CD4-positive, alpha-beta T cell treated with Interleukin-6 at 100 ng/mL for 8 hours (primary cell): ENCODE measurements around the gene DPP8.
"Not testable (repeated sequence)": the region's sequence is repeated elsewhere in the genome, so short reads cannot be mapped to it uniquely, and the experiment has no call there.

ENCODE experiments used
- DNase-seq: peaks from one replicate; pipeline ENCODE4 v3.0.0-alpha.2; 2020; ENCODE audit warnings: mixed read lengths, low spot score

Gene DPP8

DNA sequence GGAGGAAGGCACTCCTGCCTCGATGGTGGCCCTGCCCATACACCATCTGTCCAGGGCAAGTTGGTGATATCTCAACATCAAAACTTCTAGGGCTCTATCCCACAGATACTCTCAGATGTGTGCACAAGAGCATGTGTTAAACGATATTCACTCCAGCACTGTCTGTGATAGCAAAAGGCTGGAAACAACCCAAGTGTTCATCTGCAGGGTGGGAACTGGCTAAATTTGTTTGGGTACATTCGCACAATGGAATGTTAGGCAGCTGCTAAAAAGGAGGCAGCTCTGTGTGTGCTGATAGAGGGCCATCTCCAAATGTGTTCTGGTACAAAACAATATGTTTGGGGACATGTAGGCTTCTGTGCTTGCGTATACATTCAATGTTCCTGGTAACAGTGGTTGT lies 114.5 kb downstream of the DPP8 start:
- no peak for DNase-seq

- no peak for DNase-seq
These were observed 115.8 kb downstream of the DPP8 start for GRCh38 chr15:65401611-65402240.

- no peak for DNase-seq
These were observed 116.5 kb downstream of the DPP8 start for GRCh38 chr15:65400760-65401610.

- no peak for DNase-seq
These were observed 117.5 kb downstream of the DPP8 start for GRCh38 chr15:65399997-65400396.

- DNase-seq, result no peak
These were observed 118.3 kb downstream of the DPP8 start for GRCh38 chr15:65399001-65399706.

DNA sequence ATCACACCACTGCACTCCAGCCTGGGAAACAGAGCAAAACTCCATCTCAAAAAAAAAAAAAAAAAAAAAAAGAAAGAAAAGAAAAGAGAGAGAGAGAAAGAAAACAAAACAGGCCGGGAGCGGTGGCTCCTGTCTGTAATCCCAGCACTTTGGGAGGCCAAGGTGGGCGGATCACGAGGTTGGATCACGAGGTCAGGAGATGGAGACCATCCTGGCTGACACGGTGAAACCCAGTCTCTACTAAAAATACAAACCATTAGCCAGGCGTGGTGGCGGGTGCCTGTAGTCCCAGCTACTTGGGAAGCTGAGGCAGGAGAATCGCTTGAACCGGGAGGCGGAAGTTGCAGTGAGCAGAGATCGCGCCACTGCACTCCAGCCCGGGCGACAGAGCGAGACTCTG lies 119.0 kb downstream of the DPP8 start:
- DNase-seq, result not testable (repeated sequence)

DNA sequence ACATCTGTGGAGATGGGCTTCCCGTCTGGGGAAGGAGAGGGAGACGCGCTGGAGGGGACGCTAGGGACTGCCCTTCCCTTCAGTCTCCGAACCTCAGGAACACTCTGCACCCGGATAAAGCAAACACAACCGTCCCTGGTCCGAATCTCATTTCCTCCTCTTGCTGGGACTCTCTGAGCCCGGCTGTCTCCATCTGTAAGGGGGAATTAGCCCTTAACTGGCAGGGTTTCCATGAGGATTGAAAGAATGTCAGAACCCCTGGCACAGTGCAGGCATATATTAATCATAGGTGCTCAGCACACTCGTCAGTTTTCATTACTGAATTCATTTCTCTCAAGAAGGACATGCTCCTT lies 120.5 kb downstream of the DPP8 start:
- DNase-seq, result no peak

GRCh38 chr15:65396283-65396964 lies 121.1 kb downstream of the DPP8 start:
- no peak for DNase-seq

DNA sequence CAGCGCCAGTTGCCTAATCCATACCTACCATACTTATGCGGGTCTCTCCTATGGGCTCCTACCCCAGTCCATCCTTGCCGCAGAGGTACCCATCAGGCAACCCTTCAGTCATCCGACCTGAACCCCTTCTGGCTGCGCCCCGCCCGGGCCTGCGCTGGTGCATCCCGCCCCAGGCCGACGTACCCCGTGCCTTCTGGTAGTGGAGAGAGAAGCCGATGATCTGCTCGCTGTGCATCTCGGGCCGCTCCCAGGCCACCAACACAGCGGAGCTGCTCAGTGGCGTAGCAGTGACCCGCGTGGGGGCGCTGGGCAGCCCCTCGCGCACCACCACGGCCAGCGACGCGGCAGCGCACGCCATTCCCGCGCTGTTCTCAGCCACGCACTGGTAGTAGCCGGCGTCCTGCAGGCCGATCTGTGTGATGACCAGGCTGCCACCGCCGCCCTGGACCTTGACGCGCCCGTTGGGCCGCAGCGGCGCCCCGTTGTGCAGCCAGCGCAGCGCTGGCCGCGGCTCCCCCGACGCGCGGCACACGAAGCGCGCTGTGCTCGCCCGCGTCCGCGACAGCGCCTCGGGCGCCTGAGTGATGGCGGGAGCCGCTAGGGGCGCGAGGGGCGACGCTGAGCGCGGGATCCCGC lies 121.8 kb downstream of the DPP8 start:
- no peak for DNase-seq

- DNase-seq, result no peak
These were observed 122.6 kb downstream of the DPP8 start for GRCh38 chr15:65394936-65395335.

GRCh38 chr15:65394280-65394789 lies 123.2 kb downstream of the DPP8 start:
- DNase-seq, result no peak

- DNase-seq, result no peak
These were observed 123.9 kb downstream of the DPP8 start for GRCh38 chr15:65393557-65393956.

DNA sequence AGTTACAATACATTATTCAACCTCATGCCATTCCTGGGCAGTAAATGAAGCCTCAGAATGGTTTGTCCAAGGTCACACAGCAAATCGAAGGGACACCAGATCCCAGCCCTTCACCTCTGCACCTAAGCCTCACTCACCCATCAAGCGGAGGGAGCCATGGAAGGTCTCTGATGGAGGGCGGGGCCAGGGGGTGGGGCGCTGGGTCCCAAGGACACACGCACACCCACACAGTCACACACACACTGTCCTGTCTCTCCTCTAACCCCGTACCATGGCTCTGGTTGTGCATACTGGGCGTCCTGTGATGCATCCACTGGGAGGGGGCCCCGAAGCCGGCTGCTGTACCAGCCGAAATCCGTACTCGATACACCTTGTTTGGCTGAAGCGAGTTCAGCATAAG lies 124.4 kb downstream of the DPP8 start:
- no peak for DNase-seq
